DOHH2 (cell line): ENCODE data around the gene MRPL54.

Experiments
- H3F3A ChIP-seq: fragments of 200-600 bp; sonication (generic), shearing (Covaris generic); 2 replicates; pipeline ENCODE4 v1.6.0; 2016; ENCODE audit warnings: antibody characterized with exemption, mild to moderate bottlenecking; ENCODE audit not compliant: control insufficient read depth, insufficient read depth
- H3K27ac ChIP-seq: fragments of 200-600 bp; sonication (generic); 2 replicates; pipeline ENCODE4 v1.5.1; 2014; ENCODE audit warnings: low read depth, mild to moderate bottlenecking, low read length, moderate library complexity
- H3K27me3 ChIP-seq: fragments of 200-600 bp; sonication (generic); 2 replicates; pipeline ENCODE4 v1.6.1; 2014; ENCODE audit warnings: mild to moderate bottlenecking, low read length, mixed read lengths; ENCODE audit not compliant: control insufficient read depth
- H3K36me3 ChIP-seq: fragments of 200-600 bp; sonication (generic); 2 replicates; pipeline ENCODE4 v1.6.1; 2014; ENCODE audit warnings: mild to moderate bottlenecking, low read length, moderate library complexity, mixed read lengths; ENCODE audit not compliant: control insufficient read depth
- H3K4me1 ChIP-seq: fragments of 200-600 bp; sonication (generic); 2 replicates; pipeline ENCODE4 v1.6.1; 2014; ENCODE audit warnings: mild to moderate bottlenecking, low read length, mixed read lengths; ENCODE audit not compliant: control insufficient read depth
- H3K4me2 ChIP-seq: fragments of 200-600 bp; sonication (generic); 2 replicates; pipeline ENCODE4 v1.6.0; 2014; ENCODE audit warnings: mild to moderate bottlenecking, low read length, moderate library complexity
- H3K4me3 ChIP-seq: fragments of 200-600 bp; sonication (generic); 2 replicates; pipeline ENCODE4 v1.5.1; 2014; ENCODE audit warnings: mild to moderate bottlenecking, low read length, mixed read lengths
- H3K79me2 ChIP-seq: fragments of 200-600 bp; sonication (generic); 2 replicates; pipeline ENCODE4 v1.6.1; 2014; ENCODE audit warnings: mild to moderate bottlenecking, low read length, mixed read lengths; ENCODE audit not compliant: control insufficient read depth
- H3K9me2 ChIP-seq: fragments of 200-600 bp; sonication (generic); replicated peaks from 2 replicates; pipeline ENCODE4 v1.6.1; 2014; ENCODE audit warnings: mild to moderate bottlenecking, low read length, mixed read lengths; ENCODE audit not compliant: control insufficient read depth
- H3K9me3 ChIP-seq: fragments of 200-600 bp; sonication (generic); 2 replicates; pipeline ENCODE4 v1.6.1; 2014; ENCODE audit warnings: antibody characterized with exemption, low read length, mixed read lengths; ENCODE audit not compliant: control insufficient read depth, insufficient read depth
- H4K20me1 ChIP-seq: fragments of 200-600 bp; sonication (generic); 2 replicates; pipeline ENCODE4 v1.6.0; 2014; ENCODE audit warnings: low read depth, mild to moderate bottlenecking, antibody characterized with exemption, low read length, moderate library complexity; ENCODE audit not compliant: control insufficient read depth, insufficient read depth
- CTCF ChIP-seq: fragments of 200-600 bp; sonication (generic); IDR thresholded peaks from one replicate; pipeline ENCODE4 v1.5.1; 2014; ENCODE audit warnings: antibody characterized with exemption, mild to moderate bottlenecking, low read depth, low read length; ENCODE audit not compliant: poor library complexity, severe bottlenecking
- EZH2phosphoT487 ChIP-seq: fragments of 200-600 bp; sonication (generic); IDR thresholded peaks from 2 replicates; pipeline ENCODE4 v1.6.1; 2017; ENCODE audit warnings: borderline replicate concordance, mild to moderate bottlenecking, antibody characterized with exemption, low read length, moderate library complexity, mixed read lengths

MRPL54 gene

DNA sequence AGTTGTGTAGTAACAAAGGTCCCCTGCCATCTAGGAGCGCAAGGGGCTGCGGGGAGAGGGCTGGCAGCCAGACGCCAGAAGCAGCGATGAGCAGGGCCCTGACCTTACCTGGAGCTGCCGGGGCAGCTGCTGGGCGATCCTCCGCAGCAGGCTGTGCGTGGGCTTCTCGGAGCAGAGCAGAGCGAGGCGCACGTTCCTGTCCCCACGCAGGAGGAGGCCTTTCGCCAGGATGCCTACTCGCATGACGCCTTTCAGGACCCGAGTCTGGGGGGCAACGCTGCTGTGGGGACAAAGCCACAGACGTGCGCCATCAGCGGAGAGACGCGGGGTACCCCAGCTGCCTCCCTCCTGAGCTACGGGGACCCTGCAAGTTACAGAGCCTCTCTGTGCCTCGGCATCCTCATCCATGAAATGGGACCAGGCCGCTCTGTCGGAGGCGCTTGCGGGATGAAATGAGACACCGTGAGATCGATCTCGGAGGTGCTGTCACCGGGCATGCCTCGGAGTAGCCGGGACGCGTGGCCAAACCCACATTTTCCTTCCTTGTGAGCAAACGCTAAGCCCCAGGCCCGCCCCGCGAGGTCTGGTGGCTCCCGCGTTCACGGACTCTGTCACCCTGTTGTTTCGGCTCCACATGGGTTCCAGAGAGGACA, 54.2 kb downstream of the MRPL54 start:
- TF ChIP-seq CTCF = no peak
- no peak for TF ChIP-seq EZH2phosphoT487
- Histone ChIP-seq H3K4me1 (peaks cover 14% of the 10 kb centered on the region), H3K27me3 (0 out of 2 replicates have a peak, but pooled peaks cover 3% of the 10 kb centered on the region), H3K36me3 (no peaks in the 10 kb centered on the region), H3F3A (no peaks in the 10 kb centered on the region; the same call in 1 of the 2 replicates), H3K4me3 (no peak overlapping the region), H4K20me1 (no peaks in the 10 kb centered on the region), H3K9me3 (no peaks in the 10 kb centered on the region), H3K79me2 (no peaks in the 10 kb centered on the region), H3K9me2 (no peaks in the 10 kb centered on the region), H3K27ac (no peak overlapping the region), H3K4me2 (no peak overlapping the region)
